ENCODE data around the gene FMO2.

FMO2 gene

GRCh38 chr1:171251042-171251951, 66.2 kb downstream of the FMO2 start:
- no peak for TF ChIP-seq POLR2A (IDR thresholded peaks at IDR 0.05; ENCODE audit: low read depth, low read length)
- no peak for TF ChIP-seq POLR2AphosphoS5 (IDR thresholded peaks at IDR 0.05; ENCODE audit: low read depth, low read length)
- TF ChIP-seq TAF1 (IDR thresholded peaks at IDR 0.05; ENCODE audit: borderline replicate concordance, low read depth, low read length): no peak
- DNase-seq (ENCODE audit: insufficient read length) (no peak), FAIRE-seq (no peak)

GRCh38 chr1:171251952-171252300, 66.8 kb downstream of the FMO2 start:
- no peak for DNase-seq (ENCODE audit: insufficient read length)
- TF ChIP-seq POLR2A (IDR thresholded peaks at IDR 0.05; ENCODE audit: low read depth, low read length) (no peak), TAF1 (IDR thresholded peaks at IDR 0.05; ENCODE audit: borderline replicate concordance, low read depth, low read length) (no peak), POLR2AphosphoS5 (IDR thresholded peaks at IDR 0.05; ENCODE audit: low read depth, low read length) (no peak)
- FAIRE-seq: no peak

- FAIRE-seq (no peak), DNase-seq (ENCODE audit: insufficient read length) (peak; percentile 23)
- no peak for TF ChIP-seq TAF1 (IDR thresholded peaks at IDR 0.05; ENCODE audit: borderline replicate concordance, low read depth, low read length)
- no peak for TF ChIP-seq POLR2A (IDR thresholded peaks at IDR 0.05; ENCODE audit: low read depth, low read length)
- no peak for TF ChIP-seq POLR2AphosphoS5 (IDR thresholded peaks at IDR 0.05; ENCODE audit: low read depth, low read length)
Observed at GRCh38 chr1:171252482-171252881, 67.4 kb downstream of the FMO2 start.

GRCh38 chr1:171254859-171255258, 69.8 kb downstream of the FMO2 start:
- TF ChIP-seq TAF1 (IDR thresholded peaks at IDR 0.05; ENCODE audit: borderline replicate concordance, low read depth, low read length): no peak
- DNase-seq (ENCODE audit: insufficient read length): no peak
- no peak for FAIRE-seq

GRCh38 chr1:171256940-171257606, 72.0 kb downstream of the FMO2 start:
- TF ChIP-seq POLR2AphosphoS5 (IDR thresholded peaks at IDR 0.05; ENCODE audit: low read depth, low read length) (no peak), TAF1 (IDR thresholded peaks at IDR 0.05; ENCODE audit: borderline replicate concordance, low read depth, low read length) (no peak), POLR2A (IDR thresholded peaks at IDR 0.05; ENCODE audit: low read depth, low read length) (no peak)
- FAIRE-seq (no peak), DNase-seq (ENCODE audit: insufficient read length) (no peak)

- DNase-seq (ENCODE audit: insufficient read length) (no peak), FAIRE-seq (no peak)
- TF ChIP-seq TAF1 (IDR thresholded peaks at IDR 0.05; ENCODE audit: borderline replicate concordance, low read depth, low read length) (no peak), POLR2A (IDR thresholded peaks at IDR 0.05; ENCODE audit: low read depth, low read length) (no peak), POLR2AphosphoS5 (IDR thresholded peaks at IDR 0.05; ENCODE audit: low read depth, low read length) (no peak)
Observed at GRCh38 chr1:171257607-171258076, 72.5 kb downstream of the FMO2 start.

- TF ChIP-seq TAF1 (IDR thresholded peaks at IDR 0.05; ENCODE audit: borderline replicate concordance, low read depth, low read length) (no peak), POLR2AphosphoS5 (IDR thresholded peaks at IDR 0.05; ENCODE audit: low read depth, low read length) (no peak), POLR2A (IDR thresholded peaks at IDR 0.05; ENCODE audit: low read depth, low read length) (no peak)
- DNase-seq (ENCODE audit: insufficient read length): no peak
- FAIRE-seq: no peak
Observed at GRCh38 chr1:171258429-171258828, 73.3 kb downstream of the FMO2 start.

- TF ChIP-seq TAF1 (IDR thresholded peaks at IDR 0.05; ENCODE audit: borderline replicate concordance, low read depth, low read length) (no peak), POLR2A (IDR thresholded peaks at IDR 0.05; ENCODE audit: low read depth, low read length) (no peak), POLR2AphosphoS5 (IDR thresholded peaks at IDR 0.05; ENCODE audit: low read depth, low read length) (no peak)
- no peak for FAIRE-seq
Observed at GRCh38 chr1:171258943-171259342, 73.8 kb downstream of the FMO2 start.

More at GRCh38 chr1:171258943-171259342, 73.8 kb downstream of the FMO2 start:
- DNase-seq (ENCODE audit: insufficient read length): no peak
